Measurements from ENCODE around the gene KRTAP5-1. TPM values are rescaled to one million over a fixed set of nuclear protein-coding genes. Genes with fewer than 3 reads are reported as not detected.
"Not testable (repeated sequence)": the region's sequence is repeated elsewhere in the genome, so short reads cannot be mapped to it uniquely, and the experiment has no call there.

The KRTAP5-1 gene
- polyA plus RNA-seq (not detected in 3 replicates), polyA minus RNA-seq (not detected in 3 replicates)
- not detected for polyA plus RNA-seq (2011; ENCODE audit: low read depth)
- polyA plus RNA-seq (2011; cell fraction: cytosol; rRNA removed) = not detected in 2 replicates
- polyA plus RNA-seq (2011; cell fraction: nucleus; rRNA removed) = not detected in 2 replicates
- polyA plus RNA-seq (2012; ENCODE audit: low replicate concordance) = not detected in 2 replicates
- not detected for polyA minus RNA-seq (2011; cell fraction: cytosol; rRNA and poly(A)+ RNA removed)
- not detected in 2 replicates for polyA minus RNA-seq (2011; cell fraction: nucleus; rRNA and poly(A)+ RNA removed)

GRCh38 chr11:1584661-1585370 is at the start of gene KRTAP5-1:
Gene KRTAP5-1 (minus strand): TSS chr11:1585283. CDS start chr11:1585249, 34 bp downstream.
- DNase-seq (ENCODE audit: low read depth, low spot score); FAIRE-seq: not testable (repeated sequence)

GRCh38 chr11:1633864-1634263 is 48.8 kb upstream of the KRTAP5-1 start:
- FAIRE-seq (no peak), DNase-seq (ENCODE audit: low read depth, low spot score) (no peak)
- no peak overlapping the region for H3K4me3 ChIP-seq (ENCODE audit: control insufficient read depth in 2 of 3, extremely low read depth in 1 of 3, insufficient read depth in 2 of 3, low read depth in 1 of 3, low read length in 3 of 3)
- H3K79me2 ChIP-seq (ENCODE audit: control insufficient read depth, insufficient read depth, low read length) = no peaks in the 10 kb centered on the region
- TF ChIP-seq CTCF (optimal IDR thresholded peaks at IDR 0.05 in 1 of 3, IDR thresholded peaks at IDR 0.05 in 1 of 3, conservative IDR thresholded peaks at IDR 0.05 in 1 of 3; ENCODE audit: extremely low read depth in 1 of 3, insufficient read depth in 2 of 3, low read length in 3 of 3) (no peak), EZH2 (IDR thresholded peaks at IDR 0.05; ENCODE audit: low read length) (no peak)
- H2AFZ ChIP-seq (ENCODE audit: control insufficient read depth, low read length) = no peak overlapping the region
- no peak overlapping the region for H3K27ac ChIP-seq (ENCODE audit: control insufficient read depth, insufficient read depth, low read length)
- H3K4me2 ChIP-seq (ENCODE audit: control insufficient read depth, extremely low read depth, insufficient read depth, low read depth, low read length) = no peak overlapping the region
- H3K4me1 ChIP-seq (ENCODE audit: control insufficient read depth, extremely low read depth, insufficient read depth, low read length) = no peaks in the 10 kb centered on the region
- H4K20me1 ChIP-seq (ENCODE audit: control insufficient read depth, extremely low read depth, insufficient read depth, low read length) = no peaks in the 10 kb centered on the region
- dilution Hi-C loops (cut with MboI; ENCODE audit: extremely low pct_ligation_motif_present, low sequenced_read_pairs) = loop anchor here (10.0 kb wide), 1 partner anchor 99 kb away; no protein-coding TSS in a partner anchor
- no peaks in the 10 kb centered on the region for H3K9me3 ChIP-seq (ENCODE audit: control insufficient read depth, low read depth, low read length)
- no peaks in the 10 kb centered on the region for H3K36me3 ChIP-seq (ENCODE audit: control insufficient read depth in 2 of 2, extremely low read depth in 1 of 2, insufficient read depth in 2 of 2, low read length in 2 of 2)
- H3K27me3 ChIP-seq (ENCODE audit: control insufficient read depth, extremely low read depth, insufficient read depth, low read length) = peaks cover 17% of the 10 kb centered on the region
- no peaks in the 10 kb centered on the region for H3K9me1 ChIP-seq (ENCODE audit: control insufficient read depth, extremely low read depth, insufficient read depth, low read length)
- H3K9ac ChIP-seq (ENCODE audit: control insufficient read depth, extremely low read depth, insufficient read depth, low read length) = no peak overlapping the region

More at GRCh38 chr11:1584661-1585370, at the start of gene KRTAP5-1:
- H3K4me3 ChIP-seq (ENCODE audit: control insufficient read depth in 2 of 3, extremely low read depth in 1 of 3, insufficient read depth in 2 of 3, low read depth in 1 of 3, low read length in 3 of 3); H3K4me1 ChIP-seq (ENCODE audit: control insufficient read depth, extremely low read depth, insufficient read depth, low read length); dilution Hi-C loops (cut with MboI; ENCODE audit: extremely low pct_ligation_motif_present, low sequenced_read_pairs); H3K79me2 ChIP-seq (ENCODE audit: control insufficient read depth, insufficient read depth, low read length); H3K4me2 ChIP-seq (ENCODE audit: control insufficient read depth, extremely low read depth, insufficient read depth, low read depth, low read length); H3K27me3 ChIP-seq (ENCODE audit: control insufficient read depth, extremely low read depth, insufficient read depth, low read length); H3K9me3 ChIP-seq (ENCODE audit: control insufficient read depth, low read depth, low read length); H3K36me3 ChIP-seq (ENCODE audit: control insufficient read depth in 2 of 2, extremely low read depth in 1 of 2, insufficient read depth in 2 of 2, low read length in 2 of 2); H3K9me1 ChIP-seq (ENCODE audit: control insufficient read depth, extremely low read depth, insufficient read depth, low read length); H4K20me1 ChIP-seq (ENCODE audit: control insufficient read depth, extremely low read depth, insufficient read depth, low read length); H2AFZ ChIP-seq (ENCODE audit: control insufficient read depth, low read length); H3K27ac ChIP-seq (ENCODE audit: control insufficient read depth, insufficient read depth, low read length); H3K9ac ChIP-seq (ENCODE audit: control insufficient read depth, extremely low read depth, insufficient read depth, low read length): not testable (repeated sequence)
